ENCODE data around the gene UBR4. TPM values are rescaled to one million over a fixed set of nuclear protein-coding genes. Genes with fewer than 3 reads are reported as not detected.

UBR4 gene
- total and polyA plus RNA-seq, 11 donors = 44.8 to 150 (median 87.2) TPM

GRCh38 chr1:19089524-19089923, 120.5 kb downstream of the UBR4 start:
- DNase-seq (no peak), ATAC-seq (no peak)
- intact Hi-C loops (cut with DNase I) = loop anchor here in 1 of 10 donors (10.0 kb wide), 1 partner anchor 185 kb away; the partner anchor contains the start of gene ALDH4A1
- H3K9me3 ChIP-seq = no peaks in the 10 kb centered on the region
- WGBS, 4 donors = 92 to 96% (median 93%) methylated on average over 4 of the region's 4 CpGs
- peaks cover 6 to 100% (median 99%) of the 10 kb centered on the region in 9 donors for H3K36me3 ChIP-seq
- H3K27ac ChIP-seq = no peak overlapping the region
- H3K4me1 ChIP-seq = peaks cover 0 to 17% (median 5%) of the 10 kb centered on the region in 12 donors
- TF ChIP-seq POLR2A (IDR thresholded peaks at IDR 0.05) = no peak
- TF ChIP-seq CTCF (IDR thresholded peaks at IDR 0.05) = no peak
- no peak overlapping the region for H3K4me3 ChIP-seq
- H3K27me3 ChIP-seq = no peaks in the 10 kb centered on the region

- H3K4me1 ChIP-seq = peaks cover 0 to 17% (median 5%) of the 10 kb centered on the region in 12 donors
- TF ChIP-seq POLR2A (IDR thresholded peaks at IDR 0.05) (no peak), CTCF (IDR thresholded peaks at IDR 0.05) (no peak)
- no peaks in the 10 kb centered on the region for H3K9me3 ChIP-seq
- WGBS, 4 donors = 92 to 94% (median 92%) methylated on average over 9 to 12 of the region's 12 CpGs
- no peaks in the 10 kb centered on the region for H3K27me3 ChIP-seq
- DNase-seq (no peak), ATAC-seq (no peak)
- no peak overlapping the region for H3K27ac ChIP-seq
- intact Hi-C loops (cut with DNase I) = loop anchor here in 1 of 10 donors (10.0 kb wide), 1 partner anchor 184 kb away; the partner anchor contains the start of gene ALDH4A1
- H3K4me3 ChIP-seq = no peak overlapping the region
- peaks cover 8 to 100% (median 99%) of the 10 kb centered on the region in 9 donors for H3K36me3 ChIP-seq
Observed at GRCh38 chr1:19088717-19089442, 121.2 kb downstream of the UBR4 start.

- peaks cover 0 to 17% (median 5%) of the 10 kb centered on the region in 12 donors for H3K4me1 ChIP-seq
- no peak for ATAC-seq
Observed at GRCh38 chr1:19087737-19088594, 122.1 kb downstream of the UBR4 start.

More at GRCh38 chr1:19087737-19088594, 122.1 kb downstream of the UBR4 start:
- Histone ChIP-seq H3K27me3 (no peaks in the 10 kb centered on the region), H3K9me3 (no peaks in the 10 kb centered on the region), H3K27ac (no peak overlapping the region), H3K4me3 (no peak overlapping the region), H3K36me3 (peaks cover 8 to 100% (median 99%) of the 10 kb centered on the region in 9 donors)
- TF ChIP-seq CTCF (IDR thresholded peaks at IDR 0.05) (no peak), POLR2A (IDR thresholded peaks at IDR 0.05) (no peak)
- intact Hi-C loops (cut with DNase I) = loop anchor here in 2 of 10 donors (2.0 to 10.0 kb wide), 2 partner anchors 131 to 183 kb away; partner anchors contain the start of genes ALDH4A1 (in 1 of the 2) and IFFO2 (in 1 of the 2)
- no peak for DNase-seq
- WGBS, 4 donors = 79 to 82% (median 80%) methylated on average over 9 of the region's 9 CpGs
